ENCODE measurements around the gene TBXAS1. TPM values are rescaled to one million over a fixed set of nuclear protein-coding genes. Genes with fewer than 3 reads are reported as not detected.

The TBXAS1 gene
- total RNA-seq, 2 donors from 2014 or later = 3.9 to 4.7 TPM

GRCh38 chr7:139942636-139943035, 113.6 kb downstream of the TBXAS1 start:
- Mint-ChIP-seq H3K36me3 (ENCODE audit: insufficient read depth in 2 of 2) (peaks cover 9 to 10% of the 10 kb centered on the region in 2 donors), H3K4me1 (ENCODE audit: low read depth) (peaks cover 23% of the 10 kb centered on the region), H3K27ac (no peak overlapping the region), H3K4me3 (no peak overlapping the region), H3K9me3 (peaks cover 5 to 10% of the 10 kb centered on the region in 2 donors), H3K27me3 (ENCODE audit: low read depth) (peaks cover 30% of the 10 kb centered on the region)
- ATAC-seq (replicated peaks in 1 of 2) (no peak), DNase-seq (no peak)

- ATAC-seq (replicated peaks in 1 of 2) = no peak
- Mint-ChIP-seq H3K36me3 (ENCODE audit: insufficient read depth in 2 of 2) (peaks cover 9 to 10% of the 10 kb centered on the region in 2 donors), H3K9me3 (peaks cover 5 to 10% of the 10 kb centered on the region in 2 donors), H3K27me3 (ENCODE audit: low read depth) (peaks cover 30% of the 10 kb centered on the region), H3K4me1 (ENCODE audit: low read depth) (peaks cover 23% of the 10 kb centered on the region), H3K4me3 (no peak overlapping the region), H3K27ac (no peak overlapping the region)
- no peak for DNase-seq
Observed at GRCh38 chr7:139943401-139943800, 114.3 kb downstream of the TBXAS1 start.

GRCh38 chr7:139944248-139944647, 115.2 kb downstream of the TBXAS1 start:
- Mint-ChIP-seq H3K4me1 (ENCODE audit: low read depth) (peaks cover 23% of the 10 kb centered on the region), H3K4me3 (no peak overlapping the region), H3K9me3 (peaks cover 5 to 10% of the 10 kb centered on the region in 2 donors), H3K27ac (no peak overlapping the region), H3K27me3 (ENCODE audit: low read depth) (peaks cover 29% of the 10 kb centered on the region), H3K36me3 (ENCODE audit: insufficient read depth in 2 of 2) (peaks cover 9 to 10% of the 10 kb centered on the region in 2 donors)
- DNase-seq = no peak
- no peak for ATAC-seq (replicated peaks in 1 of 2)

GRCh38 chr7:139946533-139946932, 117.5 kb downstream of the TBXAS1 start:
- H3K27ac Mint-ChIP-seq = no peak overlapping the region
- peaks cover 6 to 10% of the 10 kb centered on the region in 2 donors for H3K9me3 Mint-ChIP-seq
- no peak for DNase-seq
- no peak for ATAC-seq (replicated peaks in 1 of 2)
- no peak overlapping the region for H3K4me3 Mint-ChIP-seq
- H3K27me3 Mint-ChIP-seq (ENCODE audit: low read depth) = peaks cover 27% of the 10 kb centered on the region
- H3K4me1 Mint-ChIP-seq (ENCODE audit: low read depth) = peaks cover under 1% of the 10 kb centered on the region
- H3K36me3 Mint-ChIP-seq (ENCODE audit: insufficient read depth in 2 of 2) = peaks cover 9 to 10% of the 10 kb centered on the region in 2 donors

- Mint-ChIP-seq H3K4me3 (no peak overlapping the region), H3K27me3 (ENCODE audit: low read depth) (peaks cover 27% of the 10 kb centered on the region), H3K4me1 (ENCODE audit: low read depth) (no peaks in the 10 kb centered on the region), H3K36me3 (ENCODE audit: insufficient read depth in 2 of 2) (peaks cover 9 to 10% of the 10 kb centered on the region in 2 donors), H3K27ac (no peak overlapping the region), H3K9me3 (peaks cover 6 to 10% of the 10 kb centered on the region in 2 donors)
- no peak for DNase-seq
- no peak for ATAC-seq (replicated peaks in 1 of 2)
Observed at GRCh38 chr7:139947021-139947420, 118.0 kb downstream of the TBXAS1 start.

- Mint-ChIP-seq H3K9me3 (peaks cover 6 to 10% of the 10 kb centered on the region in 2 donors), H3K4me1 (ENCODE audit: low read depth) (no peaks in the 10 kb centered on the region), H3K27ac (no peak overlapping the region), H3K36me3 (ENCODE audit: insufficient read depth in 2 of 2) (peaks cover 9 to 10% of the 10 kb centered on the region in 2 donors), H3K27me3 (ENCODE audit: low read depth) (peaks cover 27% of the 10 kb centered on the region), H3K4me3 (no peak overlapping the region)
- no peak for DNase-seq
- no peak for ATAC-seq (replicated peaks in 1 of 2)
Observed at GRCh38 chr7:139948167-139948566, 119.1 kb downstream of the TBXAS1 start.

GRCh38 chr7:139948587-139949335, 119.7 kb downstream of the TBXAS1 start:
- no peak overlapping the region for H3K27ac Mint-ChIP-seq
- DNase-seq (no peak), ATAC-seq (replicated peaks in 1 of 2) (no peak)
- no peaks in the 10 kb centered on the region for H3K4me1 Mint-ChIP-seq (ENCODE audit: low read depth)
- H3K4me3 Mint-ChIP-seq = no peak overlapping the region
- H3K9me3 Mint-ChIP-seq = peaks cover 6 to 10% of the 10 kb centered on the region in 2 donors
- H3K36me3 Mint-ChIP-seq (ENCODE audit: insufficient read depth in 2 of 2) = peaks cover 9 to 10% of the 10 kb centered on the region in 2 donors
- peaks cover 27% of the 10 kb centered on the region for H3K27me3 Mint-ChIP-seq (ENCODE audit: low read depth)

GRCh38 chr7:139949629-139950028, 120.6 kb downstream of the TBXAS1 start:
- Mint-ChIP-seq H3K4me3 (no peak overlapping the region), H3K27me3 (ENCODE audit: low read depth) (peaks cover 22% of the 10 kb centered on the region), H3K27ac (no peak overlapping the region), H3K9me3 (peaks cover 6 to 10% of the 10 kb centered on the region in 2 donors), H3K4me1 (ENCODE audit: low read depth) (no peaks in the 10 kb centered on the region), H3K36me3 (ENCODE audit: insufficient read depth in 2 of 2) (peaks cover 9 to 10% of the 10 kb centered on the region in 2 donors)
- ATAC-seq (replicated peaks in 1 of 2) (no peak), DNase-seq (no peak)

GRCh38 chr7:139950881-139951525, 121.9 kb downstream of the TBXAS1 start:
- peaks cover 10% of the 10 kb centered on the region for H3K27me3 Mint-ChIP-seq (ENCODE audit: low read depth)
- peaks cover 5 to 6% of the 10 kb centered on the region in 2 donors for H3K9me3 Mint-ChIP-seq
- no peaks in the 10 kb centered on the region for H3K4me1 Mint-ChIP-seq (ENCODE audit: low read depth)
- no peak overlapping the region for H3K4me3 Mint-ChIP-seq
- ATAC-seq (replicated peaks in 1 of 2) = no peak
- no peak overlapping the region for H3K27ac Mint-ChIP-seq
- H3K36me3 Mint-ChIP-seq (ENCODE audit: insufficient read depth in 2 of 2) = peaks cover 5 to 6% of the 10 kb centered on the region in 2 donors
- DNase-seq = no peak

- H3K27me3 Mint-ChIP-seq (ENCODE audit: low read depth) = peaks cover 4% of the 10 kb centered on the region
- H3K36me3 Mint-ChIP-seq (ENCODE audit: insufficient read depth in 2 of 2) = no peaks in the 10 kb centered on the region
- H3K4me3 Mint-ChIP-seq = no peak overlapping the region
- ATAC-seq (replicated peaks in 1 of 2) (no peak), DNase-seq (no peak)
- no peak overlapping the region for H3K27ac Mint-ChIP-seq
- no peaks in the 10 kb centered on the region for H3K4me1 Mint-ChIP-seq (ENCODE audit: low read depth)
- peaks cover 0 to 1% of the 10 kb centered on the region in 2 donors for H3K9me3 Mint-ChIP-seq
Observed at GRCh38 chr7:139953229-139953628, 124.2 kb downstream of the TBXAS1 start.

- H3K27me3 Mint-ChIP-seq (ENCODE audit: low read depth) = no peaks in the 10 kb centered on the region
- H3K9me3 Mint-ChIP-seq = no peaks in the 10 kb centered on the region
- ATAC-seq (replicated peaks in 1 of 2) = no peak
- no peak for DNase-seq
- H3K4me1 Mint-ChIP-seq (ENCODE audit: low read depth) = peaks cover 1% of the 10 kb centered on the region
- no peak overlapping the region for H3K4me3 Mint-ChIP-seq
- no peak overlapping the region for H3K27ac Mint-ChIP-seq
- no peaks in the 10 kb centered on the region for H3K36me3 Mint-ChIP-seq (ENCODE audit: insufficient read depth in 2 of 2)
Observed at GRCh38 chr7:139955109-139955820, 126.2 kb downstream of the TBXAS1 start.

GRCh38 chr7:139958599-139959284, 129.7 kb downstream of the TBXAS1 start:
- no peak for ATAC-seq (replicated peaks in 1 of 2)
- no peak for DNase-seq
- no peaks in the 10 kb centered on the region for H3K36me3 Mint-ChIP-seq (ENCODE audit: insufficient read depth in 2 of 2)
- peaks cover 10% of the 10 kb centered on the region for H3K4me1 Mint-ChIP-seq (ENCODE audit: low read depth)
- no peaks in the 10 kb centered on the region for H3K9me3 Mint-ChIP-seq
- H3K4me3 Mint-ChIP-seq = no peak overlapping the region
- no peak overlapping the region for H3K27ac Mint-ChIP-seq
- no peaks in the 10 kb centered on the region for H3K27me3 Mint-ChIP-seq (ENCODE audit: low read depth)

GRCh38 chr7:139959285-139959628, 130.2 kb downstream of the TBXAS1 start:
- H3K4me1 Mint-ChIP-seq (ENCODE audit: low read depth) = peaks cover 10% of the 10 kb centered on the region
- H3K27ac Mint-ChIP-seq = no peak overlapping the region
- no peak for DNase-seq
- no peaks in the 10 kb centered on the region for H3K36me3 Mint-ChIP-seq (ENCODE audit: insufficient read depth in 2 of 2)
- no peaks in the 10 kb centered on the region for H3K9me3 Mint-ChIP-seq
- H3K4me3 Mint-ChIP-seq = no peak overlapping the region
- no peak for ATAC-seq (replicated peaks in 1 of 2)
- H3K27me3 Mint-ChIP-seq (ENCODE audit: low read depth) = no peaks in the 10 kb centered on the region
